ENCODE results near the gene OR51I2. TPM values are rescaled to one million over a fixed set of nuclear protein-coding genes. Genes with fewer than 3 reads are reported as not detected.

The OR51I2 gene, protein sequence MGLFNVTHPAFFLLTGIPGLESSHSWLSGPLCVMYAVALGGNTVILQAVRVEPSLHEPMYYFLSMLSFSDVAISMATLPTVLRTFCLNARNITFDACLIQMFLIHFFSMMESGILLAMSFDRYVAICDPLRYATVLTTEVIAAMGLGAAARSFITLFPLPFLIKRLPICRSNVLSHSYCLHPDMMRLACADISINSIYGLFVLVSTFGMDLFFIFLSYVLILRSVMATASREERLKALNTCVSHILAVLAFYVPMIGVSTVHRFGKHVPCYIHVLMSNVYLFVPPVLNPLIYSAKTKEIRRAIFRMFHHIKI
- total RNA-seq, result not detected

GRCh38 chr11:5449023-5449422, at the start of gene OR51I2:
Gene OR51I2 (plus strand): TSS chr11:5449323. CDS start chr11:5453489, 4,166 bp downstream.
- no peaks in the 10 kb centered on the region for H3K9me3 Mint-ChIP-seq

DNA sequence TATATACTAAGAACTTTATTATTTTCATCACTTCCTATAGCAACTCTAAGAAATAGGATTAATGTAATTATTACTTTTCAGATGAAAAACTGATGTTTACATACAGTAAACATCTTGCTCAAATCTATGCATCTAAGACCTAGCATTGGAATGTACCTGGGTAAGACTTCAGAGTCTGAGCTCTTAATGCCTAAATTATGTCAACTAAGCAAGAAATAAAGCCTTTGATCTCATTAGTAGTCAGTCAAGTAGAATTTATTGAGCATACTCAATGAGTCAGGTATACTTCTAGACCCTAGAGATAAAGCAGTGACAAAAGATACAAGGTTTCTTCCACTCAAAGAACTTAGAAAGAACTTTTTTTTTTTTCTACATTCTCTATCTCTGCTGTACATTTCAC, 44.0 kb upstream of the OR51I2 start:
- POLR2A ChIA-PET, result no interaction called here
- Mint-ChIP-seq H3K27ac (no peak overlapping the region), H3K4me1 (no peaks in the 10 kb centered on the region), H3K36me3 (no peaks in the 10 kb centered on the region), H3K4me3 (no peak overlapping the region), H3K27me3 (peaks cover 10% of the 10 kb centered on the region), H3K9me3 (peaks cover 2% of the 10 kb centered on the region)
- ATAC-seq (ENCODE audit: low read depth) (no peak), DNase-seq (no peak)

More at GRCh38 chr11:5449023-5449422, at the start of gene OR51I2:
- no peak for DNase-seq
- no peak within 1 kb of the TSS for H3K27ac Mint-ChIP-seq
- no peaks in the 10 kb centered on the region for H3K4me1 Mint-ChIP-seq
- no peaks in the 10 kb centered on the region for H3K36me3 Mint-ChIP-seq
- H3K4me3 Mint-ChIP-seq, result no peak within 1 kb of the TSS
- ATAC-seq (ENCODE audit: low read depth), result no peak
- H3K27me3 Mint-ChIP-seq, result peaks cover 8% of the 10 kb centered on the region
- POLR2A ChIA-PET, result no interaction called here

GRCh38 chr11:5420993-5421392, 28.1 kb upstream of the OR51I2 start:
- no peaks in the 10 kb centered on the region for H3K27me3 Mint-ChIP-seq
- H3K36me3 Mint-ChIP-seq, result no peaks in the 10 kb centered on the region
- H3K4me1 Mint-ChIP-seq, result no peaks in the 10 kb centered on the region
- H3K4me3 Mint-ChIP-seq, result no peak overlapping the region
- no peaks in the 10 kb centered on the region for H3K9me3 Mint-ChIP-seq
- no peak for DNase-seq
- POLR2A ChIA-PET, result no interaction called here
- H3K27ac Mint-ChIP-seq, result no peak overlapping the region
- no peak for ATAC-seq (ENCODE audit: low read depth)

DNA sequence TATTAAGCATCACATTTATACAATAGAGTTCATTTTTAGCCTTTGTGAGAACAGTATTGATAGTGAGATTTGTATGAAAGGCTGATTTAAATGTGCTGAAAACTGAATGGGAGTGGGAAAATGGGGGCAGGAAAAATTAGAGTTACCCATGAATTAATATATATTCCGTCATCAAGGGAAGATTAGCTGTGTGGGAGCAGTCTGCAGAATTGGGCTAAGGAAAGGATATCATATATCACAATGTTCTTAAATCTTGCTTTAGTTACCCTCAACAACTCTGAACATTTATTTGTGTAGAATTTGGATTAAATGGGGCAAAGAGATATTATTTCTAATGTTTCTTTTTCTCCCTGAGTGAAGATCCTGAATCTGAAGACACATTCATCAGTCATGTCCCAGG, 27.3 kb upstream of the OR51I2 start, which contains the start of gene OR51Q1:
Gene OR51Q1, plus strand, starts transcription at position 301 of the 400 bp plus-strand sequence. Its CDS starts 90 bp downstream, at position 391.
- Mint-ChIP-seq H3K27me3 (peaks cover 3% of the 10 kb centered on the region), H3K36me3 (no peaks in the 10 kb centered on the region), H3K4me3 (no peak within 1 kb of the TSS), H3K4me1 (no peaks in the 10 kb centered on the region), H3K9me3 (no peaks in the 10 kb centered on the region), H3K27ac (no peak within 1 kb of the TSS)
- DNase-seq (no peak), ATAC-seq (ENCODE audit: low read depth) (no peak)
- POLR2A ChIA-PET, result no interaction called here

DNA sequence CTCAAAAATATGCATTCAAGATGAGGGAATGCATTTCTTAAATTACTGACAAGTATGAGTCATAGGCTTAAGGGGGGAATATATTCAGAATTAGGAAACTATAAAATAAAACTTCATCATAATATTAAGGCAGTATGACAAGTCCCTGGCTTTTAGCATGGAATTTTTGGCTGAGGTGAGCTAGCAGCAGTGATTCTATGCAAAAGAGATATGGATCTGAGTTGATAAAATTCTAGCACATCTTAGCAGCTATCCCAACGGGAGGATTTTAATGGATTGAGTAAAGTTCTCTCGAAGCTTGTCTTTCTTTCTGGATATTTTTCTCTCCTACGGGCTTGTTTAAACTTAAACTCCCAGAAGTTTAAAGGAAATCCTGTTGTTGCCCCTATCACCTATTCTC, 26.0 kb upstream of the OR51I2 start:
- no peaks in the 10 kb centered on the region for H3K36me3 Mint-ChIP-seq
- no peaks in the 10 kb centered on the region for H3K4me1 Mint-ChIP-seq
- no peaks in the 10 kb centered on the region for H3K9me3 Mint-ChIP-seq
- no peak overlapping the region for H3K27ac Mint-ChIP-seq
- ATAC-seq (ENCODE audit: low read depth), result no peak
- POLR2A ChIA-PET, result no interaction called here
- H3K27me3 Mint-ChIP-seq, result peaks cover 7% of the 10 kb centered on the region
- H3K4me3 Mint-ChIP-seq, result no peak overlapping the region
- DNase-seq, result no peak

GRCh38 chr11:5441414-5441813, 7.7 kb upstream of the OR51I2 start, which contains the start of gene OR51I1:
Gene OR51I1 (minus strand): TSS chr11:5441514. CDS start chr11:5441514, 0 bp downstream.
- POLR2A ChIA-PET, result no interaction called here
- ATAC-seq (ENCODE audit: low read depth), result no peak
- peaks cover 7% of the 10 kb centered on the region for H3K27me3 Mint-ChIP-seq

DNA sequence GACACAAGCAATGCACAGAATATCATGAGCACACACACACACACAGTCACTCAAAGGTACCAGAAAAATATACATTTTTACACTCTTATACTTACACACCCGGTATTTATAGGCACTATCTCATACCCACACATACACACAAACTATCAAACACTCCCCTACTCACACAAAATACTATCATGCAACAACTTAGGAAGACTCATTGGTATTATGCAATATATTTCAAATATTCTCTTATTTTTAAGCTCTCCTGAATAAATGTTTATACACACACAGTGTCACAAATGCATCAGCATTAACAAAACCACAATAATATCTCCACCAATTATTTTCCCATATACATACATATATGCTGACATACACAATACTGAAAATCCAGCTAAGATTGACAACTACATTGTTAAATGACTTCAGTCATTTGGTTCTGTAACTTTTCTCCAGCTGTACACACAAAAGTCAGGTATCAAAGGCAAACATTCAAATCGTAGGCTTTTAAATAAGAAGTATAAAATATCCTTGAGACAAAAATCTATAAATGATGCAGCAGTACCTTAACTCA, 5.2 kb upstream of the OR51I2 start:
- DNase-seq, result no peak
- Mint-ChIP-seq H3K9me3 (no peaks in the 10 kb centered on the region), H3K4me3 (no peak overlapping the region), H3K27me3 (peaks cover 10% of the 10 kb centered on the region), H3K4me1 (no peaks in the 10 kb centered on the region), H3K27ac (no peak overlapping the region), H3K36me3 (no peaks in the 10 kb centered on the region)
- ATAC-seq (ENCODE audit: low read depth), result no peak
- POLR2A ChIA-PET, result no interaction called here

More at GRCh38 chr11:5441414-5441813, 7.7 kb upstream of the OR51I2 start, which contains the start of gene OR51I1:
- Mint-ChIP-seq H3K4me3 (no peak within 1 kb of the TSS), H3K27ac (no peak within 1 kb of the TSS), H3K36me3 (no peaks in the 10 kb centered on the region), H3K9me3 (no peaks in the 10 kb centered on the region), H3K4me1 (no peaks in the 10 kb centered on the region)
- no peak for DNase-seq

GRCh38 chr11:5449432-5449831, 309 bp downstream of the OR51I2 start:
- POLR2A ChIA-PET, result no interaction called here
- H3K27ac Mint-ChIP-seq, result no peak overlapping the region
- no peak overlapping the region for H3K4me3 Mint-ChIP-seq
- peaks cover 8% of the 10 kb centered on the region for H3K27me3 Mint-ChIP-seq
- DNase-seq (no peak), ATAC-seq (ENCODE audit: low read depth) (no peak)
- H3K4me1 Mint-ChIP-seq, result no peaks in the 10 kb centered on the region
- H3K36me3 Mint-ChIP-seq, result no peaks in the 10 kb centered on the region
- no peaks in the 10 kb centered on the region for H3K9me3 Mint-ChIP-seq

DNA sequence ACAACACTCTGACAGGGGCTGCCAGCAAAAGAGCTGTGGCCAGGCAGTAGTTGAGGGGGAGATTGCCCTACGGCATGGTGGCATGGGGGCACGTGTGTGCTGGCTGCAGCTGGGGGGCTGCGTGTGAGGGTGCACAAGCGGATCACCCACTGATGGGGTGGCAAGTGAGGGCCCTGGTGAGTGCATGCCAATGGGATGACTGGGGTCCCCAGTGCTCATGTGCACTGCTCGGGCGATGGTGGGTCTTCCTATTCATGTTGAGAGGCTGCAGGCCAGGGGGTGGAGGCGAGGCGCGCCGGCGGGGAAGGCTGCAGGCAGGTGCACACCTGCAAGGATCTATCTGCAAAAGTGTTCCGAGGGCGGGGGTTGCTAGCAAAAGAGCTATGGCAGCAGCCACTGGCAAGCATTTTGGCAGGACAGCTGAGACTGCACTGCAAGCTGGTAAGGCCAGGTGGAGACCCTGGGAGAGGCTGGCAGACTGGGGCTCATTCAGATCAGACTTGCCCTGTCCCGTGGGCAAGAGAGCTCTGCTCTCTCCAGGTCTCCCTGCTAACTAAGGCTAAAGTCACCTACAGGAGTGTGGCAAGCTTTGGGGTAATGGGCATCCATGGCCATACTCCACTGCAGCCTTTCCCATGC, 12.0 kb downstream of the OR51I2 start:
- Mint-ChIP-seq H3K27ac (no peak overlapping the region), H3K9me3 (no peaks in the 10 kb centered on the region), H3K36me3 (no peaks in the 10 kb centered on the region), H3K4me3 (no peak overlapping the region), H3K27me3 (no peaks in the 10 kb centered on the region), H3K4me1 (no peaks in the 10 kb centered on the region)
- no peak for DNase-seq
- no peak for ATAC-seq (ENCODE audit: low read depth)
- POLR2A ChIA-PET, result no interaction called here

DNA sequence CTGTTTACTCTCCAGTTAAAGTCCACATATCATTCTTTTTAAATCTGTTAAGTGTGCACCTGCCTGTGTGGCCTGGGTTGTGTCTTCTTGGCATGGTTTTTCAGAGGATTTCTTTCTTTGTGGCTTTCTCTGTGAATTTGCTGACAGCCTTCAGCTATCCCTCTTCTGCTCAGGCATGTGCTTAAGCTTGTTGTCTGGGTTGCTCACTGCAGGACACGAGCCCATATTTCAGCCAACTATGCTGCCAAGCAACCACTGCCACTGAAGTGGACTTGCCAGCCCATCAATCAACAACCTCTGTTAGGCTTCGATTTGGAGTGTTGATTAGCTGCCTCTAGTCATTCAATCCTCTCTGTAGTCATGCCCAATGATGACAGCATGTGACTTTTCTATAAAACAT, 18.4 kb downstream of the OR51I2 start:
- Mint-ChIP-seq H3K4me1 (peaks cover 4% of the 10 kb centered on the region), H3K27ac (no peak overlapping the region), H3K36me3 (no peaks in the 10 kb centered on the region), H3K27me3 (peaks cover 3% of the 10 kb centered on the region), H3K4me3 (no peak overlapping the region), H3K9me3 (no peaks in the 10 kb centered on the region)
- no peak for ATAC-seq (ENCODE audit: low read depth)
- POLR2A ChIA-PET, result no interaction called here
- DNase-seq, result no peak

- Mint-ChIP-seq H3K4me1 (peaks cover 4% of the 10 kb centered on the region), H3K27ac (no peak overlapping the region), H3K27me3 (peaks cover 11% of the 10 kb centered on the region), H3K4me3 (no peak overlapping the region), H3K9me3 (no peaks in the 10 kb centered on the region), H3K36me3 (no peaks in the 10 kb centered on the region)
- DNase-seq, result no peak
- POLR2A ChIA-PET, result no interaction called here
- ATAC-seq (ENCODE audit: low read depth), result no peak
These were observed 24.8 kb downstream of the OR51I2 start for GRCh38 chr11:5473921-5474320.

- Mint-ChIP-seq H3K27me3 (peaks cover 11% of the 10 kb centered on the region), H3K27ac (no peak overlapping the region), H3K36me3 (no peaks in the 10 kb centered on the region), H3K4me3 (no peak overlapping the region), H3K9me3 (no peaks in the 10 kb centered on the region), H3K4me1 (no peaks in the 10 kb centered on the region)
- POLR2A ChIA-PET, result no interaction called here
- DNase-seq (no peak), ATAC-seq (ENCODE audit: low read depth) (no peak)
These were observed 27.2 kb downstream of the OR51I2 start for GRCh38 chr11:5476186-5476819.

GRCh38 chr11:5486003-5486402, 36.9 kb downstream of the OR51I2 start:
- no peak overlapping the region for H3K27ac Mint-ChIP-seq

More at GRCh38 chr11:5486003-5486402, 36.9 kb downstream of the OR51I2 start:
- no peaks in the 10 kb centered on the region for H3K4me1 Mint-ChIP-seq
- H3K36me3 Mint-ChIP-seq, result no peaks in the 10 kb centered on the region
- DNase-seq (no peak), ATAC-seq (ENCODE audit: low read depth) (no peak)
- H3K27me3 Mint-ChIP-seq, result peaks cover 8% of the 10 kb centered on the region
- POLR2A ChIA-PET, result no interaction called here
- H3K4me3 Mint-ChIP-seq, result no peak overlapping the region
- H3K9me3 Mint-ChIP-seq, result no peaks in the 10 kb centered on the region
